ENCODE results near the gene TULP4.
"Not testable (repeated sequence)": the region's sequence is repeated elsewhere in the genome, so short reads cannot be mapped to it uniquely, and the experiment has no call there.

Gene TULP4

DNA sequence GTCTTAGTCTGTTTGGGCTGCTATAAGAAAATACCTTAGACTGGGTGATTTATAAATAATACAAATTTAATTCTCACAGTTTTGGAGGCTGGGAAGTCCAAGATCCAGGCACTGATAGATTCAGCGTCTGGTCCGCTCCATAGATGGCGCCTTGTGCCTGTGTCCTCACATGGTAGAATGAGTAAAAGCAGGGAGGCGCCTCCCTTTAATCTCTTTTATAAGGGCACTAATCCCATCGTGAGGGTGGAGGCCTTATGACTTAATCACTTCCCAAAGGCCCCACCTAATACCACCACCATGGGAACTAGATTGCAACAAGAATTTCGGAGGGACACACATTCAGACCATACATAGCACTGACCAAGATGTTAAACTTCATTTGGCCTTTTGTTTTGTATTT lies 156.4 kb downstream of the TULP4 start:
- DNase-seq (ENCODE audit: low read depth) = peak; percentile 28

- not testable (repeated sequence) for DNase-seq (ENCODE audit: low read depth)
Observed at GRCh38 chr6:158470023-158470422, 157.8 kb downstream of the TULP4 start.

DNA sequence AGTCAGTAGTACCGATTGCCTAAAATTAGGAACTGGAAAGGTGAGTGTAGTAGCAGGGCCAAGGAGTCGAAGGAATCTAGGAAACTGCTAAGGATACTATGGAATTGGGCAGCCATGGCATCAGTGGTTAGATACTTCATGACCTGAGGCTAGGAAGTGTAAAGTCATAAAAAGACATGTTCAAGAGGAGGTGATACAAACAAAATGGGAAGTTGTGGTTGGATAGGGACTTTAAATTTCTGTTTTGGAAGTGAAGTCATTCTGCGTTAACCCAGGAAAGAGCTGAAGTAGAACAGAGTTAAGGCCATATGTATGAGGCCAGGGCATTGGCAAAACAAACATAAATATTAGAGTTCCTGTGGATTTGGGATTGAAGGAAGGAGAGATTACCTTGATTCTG lies 159.1 kb downstream of the TULP4 start:
- DNase-seq (ENCODE audit: low read depth) = no peak

DNA sequence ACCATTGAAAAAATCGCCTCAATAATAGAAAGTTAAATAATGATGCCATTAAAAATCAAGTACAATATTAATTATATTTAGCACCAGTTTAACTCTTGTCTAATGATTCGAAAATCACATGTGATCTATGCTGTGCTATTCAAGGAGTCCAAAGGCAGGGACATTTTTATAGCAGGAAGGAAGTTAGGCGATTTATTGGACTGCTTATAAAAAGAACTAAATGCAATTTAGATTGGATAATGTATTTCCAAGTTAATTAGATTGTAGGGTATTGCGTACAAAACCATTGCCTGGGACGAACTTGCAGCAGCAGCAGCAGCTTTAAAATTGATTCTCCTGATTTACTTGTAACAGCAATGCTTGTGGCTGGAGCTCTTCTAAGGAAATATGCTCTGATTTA lies 160.2 kb downstream of the TULP4 start:
- no peak for DNase-seq (ENCODE audit: low read depth)

GRCh38 chr6:158474961-158475343 lies 162.7 kb downstream of the TULP4 start:
- peak; percentile 76 for DNase-seq (ENCODE audit: low read depth)

DNA sequence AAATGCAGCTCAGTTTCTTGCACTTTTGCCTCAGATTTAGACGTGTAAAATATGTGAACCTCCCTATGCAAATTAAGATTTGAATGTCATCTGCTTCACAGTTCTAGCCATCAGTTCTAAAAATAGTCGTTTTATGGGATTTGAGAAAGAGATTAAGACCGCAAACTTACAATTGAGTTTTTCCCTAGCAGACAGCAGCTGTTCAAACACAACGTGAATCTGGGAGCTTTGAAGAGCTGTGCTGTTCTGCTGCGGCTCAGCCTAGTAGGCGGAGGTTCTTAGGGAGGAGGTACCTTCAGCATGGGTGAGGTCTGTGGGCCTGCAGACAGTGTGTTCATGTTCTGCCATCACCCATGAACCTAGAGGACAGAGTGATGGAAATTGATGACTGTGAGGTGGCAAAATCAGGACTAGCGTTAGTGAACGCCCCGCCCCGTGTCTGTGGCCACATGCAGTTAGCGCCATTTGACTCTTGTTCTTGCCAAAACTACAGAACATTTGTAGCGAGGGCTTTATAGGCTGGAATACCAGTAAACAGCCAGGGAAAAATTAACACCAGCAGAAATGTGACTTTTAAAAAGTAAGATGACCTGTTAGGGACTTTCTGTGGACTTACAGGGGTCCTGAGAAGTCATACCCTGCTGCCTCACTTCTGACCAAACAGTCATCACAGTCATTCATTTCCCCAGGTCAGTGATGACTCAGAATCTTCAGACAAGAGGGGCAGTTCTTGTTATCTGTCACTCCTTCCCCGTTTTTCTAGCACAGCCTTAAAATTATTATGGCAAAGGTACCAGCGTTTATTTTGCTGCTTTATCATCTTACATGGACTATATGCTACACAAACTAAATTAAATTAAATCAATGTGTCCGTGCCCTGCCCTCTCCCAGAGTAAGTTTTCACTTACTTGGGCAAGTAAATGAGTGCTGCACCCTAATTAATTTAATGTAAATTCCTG lies 163.4 kb downstream of the TULP4 start:
- DNase-seq (ENCODE audit: low read depth) = peak; percentile 90

DNA sequence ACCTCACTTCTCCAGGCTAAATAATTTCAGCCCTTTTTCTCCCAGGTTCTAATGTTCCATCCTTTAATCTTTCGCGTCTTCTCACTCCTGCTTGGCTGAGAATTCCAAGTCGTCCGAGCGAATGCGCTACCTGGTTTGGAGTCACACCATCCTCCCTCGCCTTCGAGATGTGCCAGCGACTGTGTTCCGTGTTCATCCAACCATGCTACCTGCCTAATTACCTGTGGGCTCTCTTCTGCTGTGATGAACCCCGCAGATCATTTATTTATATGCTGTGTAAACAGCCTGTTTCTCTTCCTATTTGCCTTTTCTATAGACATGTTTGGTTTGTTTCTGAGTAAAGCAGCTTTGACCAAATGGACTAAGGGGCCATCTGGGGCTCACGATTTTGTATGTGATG lies 164.1 kb downstream of the TULP4 start:
- no peak for DNase-seq (ENCODE audit: low read depth)

DNA sequence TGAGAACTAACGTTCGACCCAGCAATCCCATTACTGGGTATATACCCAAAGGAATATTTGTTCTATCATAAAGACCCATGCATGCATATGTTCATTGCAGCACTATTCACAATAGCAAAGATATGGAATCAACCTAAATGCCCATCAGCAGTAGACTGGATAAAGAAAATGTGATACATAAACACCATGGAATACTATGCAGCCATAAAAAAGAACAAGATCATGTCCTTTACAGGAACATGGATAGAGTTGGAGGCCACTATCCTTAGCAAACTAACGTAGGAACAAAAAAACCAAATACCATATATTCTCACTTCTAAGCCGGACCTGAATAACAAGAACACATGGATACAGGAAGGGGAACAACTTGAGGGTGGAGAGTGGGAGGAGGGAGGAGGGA lies 165.5 kb downstream of the TULP4 start:
- DNase-seq (ENCODE audit: low read depth) = not testable (repeated sequence)

- DNase-seq (ENCODE audit: low read depth) = no peak
Observed at GRCh38 chr6:158480989-158481388, 168.7 kb downstream of the TULP4 start.

DNA sequence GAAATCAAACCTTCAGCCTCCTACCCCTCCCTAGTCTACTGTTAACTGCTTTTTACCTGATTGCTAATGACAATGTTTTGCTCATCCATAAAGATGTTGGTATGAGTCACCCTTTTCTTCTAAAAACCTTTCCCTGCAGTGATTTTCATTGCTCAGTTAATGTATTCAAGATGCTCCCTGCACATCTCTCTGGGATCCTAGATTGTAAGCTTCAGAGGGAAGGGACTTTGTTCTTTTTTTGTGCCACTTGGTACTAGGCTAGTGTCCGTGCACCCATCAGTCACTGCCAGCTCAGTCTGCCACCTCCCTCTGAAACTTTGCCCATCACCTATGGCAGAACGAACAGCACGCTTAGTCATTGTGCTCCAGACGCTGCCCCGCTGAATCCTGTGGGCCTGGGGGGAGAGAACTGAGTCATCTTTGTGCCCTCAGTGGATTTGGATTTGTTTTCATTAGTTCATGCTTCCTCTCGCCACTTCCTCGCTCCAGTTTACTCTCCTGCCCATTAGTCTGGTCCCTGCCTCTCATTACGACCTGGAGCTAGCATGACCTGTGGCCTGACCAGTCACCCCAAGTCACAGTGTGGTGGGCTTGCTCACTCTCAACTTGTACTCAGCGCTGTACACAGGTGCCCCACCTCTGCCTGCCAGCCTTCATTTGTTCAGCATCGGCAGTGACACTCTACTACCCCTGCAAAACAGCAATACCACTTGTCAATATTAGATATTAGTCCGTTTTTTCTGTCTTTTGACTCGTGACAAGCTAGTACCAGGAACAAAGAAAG lies 169.6 kb downstream of the TULP4 start:
- peak; percentile 92 for DNase-seq (ENCODE audit: low read depth)

DNA sequence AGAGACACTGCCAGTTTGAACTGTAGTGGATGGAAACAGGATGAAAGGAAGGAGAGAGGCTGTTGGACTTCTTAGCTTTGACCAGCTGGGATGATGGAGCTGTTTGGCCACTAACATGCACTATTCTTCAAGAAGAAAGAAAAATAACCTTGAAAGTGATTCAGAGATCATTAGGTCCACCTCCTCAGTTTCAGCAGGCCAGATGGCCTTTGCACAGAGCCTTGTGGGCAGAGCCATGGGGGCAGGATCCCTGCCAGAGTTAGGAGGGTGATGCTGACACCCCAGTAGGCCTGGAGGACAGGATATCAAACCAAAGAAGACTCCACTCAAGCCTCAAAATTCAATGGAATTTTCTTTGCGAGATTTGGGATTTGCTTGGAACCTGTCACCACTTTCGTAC lies 173.2 kb downstream of the TULP4 start:
- DNase-seq (ENCODE audit: low read depth) = no peak

GRCh38 chr6:158487495-158487894 lies 175.2 kb downstream of the TULP4 start:
- DNase-seq (ENCODE audit: low read depth) = peak; percentile 35

DNA sequence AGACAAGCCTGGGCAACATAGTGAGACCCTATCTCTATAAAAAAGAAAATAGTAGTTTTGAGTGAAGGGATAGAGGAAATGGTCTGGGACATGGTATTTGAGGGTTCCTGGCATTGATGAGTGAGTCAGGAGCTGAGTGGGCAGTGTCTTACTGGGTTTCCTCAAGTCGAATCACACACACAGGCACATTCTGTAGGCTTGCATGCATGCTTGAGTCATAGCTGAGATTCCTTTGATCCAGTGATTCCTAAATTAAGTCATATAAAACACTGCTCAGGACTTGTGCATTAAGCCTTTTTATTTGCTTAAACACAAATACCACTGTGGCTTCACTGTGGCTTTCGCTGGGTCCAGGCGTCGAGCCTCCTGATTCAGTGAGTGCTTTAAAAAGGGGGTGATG lies 175.8 kb downstream of the TULP4 start:
- DNase-seq (ENCODE audit: low read depth) = peak; percentile 98

- DNase-seq (ENCODE audit: low read depth) = no peak
Observed at GRCh38 chr6:158489441-158489840, 177.2 kb downstream of the TULP4 start.

DNA sequence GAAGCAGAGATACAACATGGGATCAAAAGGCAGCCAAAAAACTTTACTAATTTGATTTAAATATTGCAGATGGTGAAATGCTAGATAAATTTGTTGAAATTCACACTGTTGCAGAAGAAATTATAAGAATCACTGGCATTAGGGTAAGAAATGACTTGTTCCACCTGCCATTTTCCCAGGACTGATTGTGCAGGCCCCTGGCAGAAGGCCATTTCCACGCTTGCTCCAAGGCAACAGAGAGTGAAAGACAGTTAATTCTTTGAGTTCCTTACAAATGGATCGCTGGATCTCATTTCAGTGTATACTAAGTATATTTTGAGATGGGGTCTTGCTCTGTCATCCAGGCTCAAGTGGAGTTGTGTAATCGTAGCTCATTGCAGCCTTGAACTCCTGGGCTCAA lies 180.6 kb downstream of the TULP4 start:
- no peak for DNase-seq (ENCODE audit: low read depth)

DNA sequence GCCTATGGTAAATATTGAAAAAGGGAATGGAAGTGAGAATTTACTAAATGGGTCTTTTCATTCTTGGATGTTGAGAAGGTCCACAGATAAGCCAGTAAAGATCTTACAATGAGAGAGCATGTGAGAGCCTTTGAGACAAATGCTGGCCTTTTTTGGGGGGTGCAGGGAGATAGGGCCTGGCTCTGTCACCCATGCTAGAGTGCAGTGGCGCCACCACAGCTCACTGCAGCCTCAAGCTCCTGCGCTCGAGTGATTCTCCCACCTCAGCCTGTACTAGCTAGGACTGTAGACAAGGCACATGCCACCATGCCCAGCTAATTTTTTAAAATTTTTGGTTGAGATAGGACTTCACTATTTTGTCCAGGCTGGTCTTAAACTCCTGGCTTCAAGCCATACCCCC lies 184.4 kb downstream of the TULP4 start:
- DNase-seq (ENCODE audit: low read depth) = no peak

- no peak for DNase-seq (ENCODE audit: low read depth)
Observed at GRCh38 chr6:158497620-158498019, 185.4 kb downstream of the TULP4 start.

GRCh38 chr6:158498362-158498761 lies 186.1 kb downstream of the TULP4 start:
- no peak for DNase-seq (ENCODE audit: low read depth)

DNA sequence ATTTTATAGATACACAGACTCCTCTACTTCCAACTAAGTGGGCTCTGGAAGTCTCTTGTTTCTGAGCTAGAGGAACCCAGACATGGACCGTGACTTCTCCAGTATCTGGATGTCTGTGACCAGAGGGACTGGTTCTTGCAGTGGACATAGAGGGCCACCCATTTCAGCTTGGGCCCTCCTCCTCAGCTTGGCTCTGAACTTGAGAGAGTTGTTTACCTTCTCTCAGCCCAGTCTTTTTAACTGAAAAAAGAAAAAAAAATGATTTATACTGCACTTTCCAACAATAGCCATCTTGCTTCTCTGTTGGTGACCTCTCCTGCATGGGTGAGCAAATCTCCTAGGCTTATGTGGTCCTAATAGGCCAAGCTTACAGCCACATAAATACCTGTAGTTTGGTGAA lies 187.3 kb downstream of the TULP4 start:
- no peak for DNase-seq (ENCODE audit: low read depth)

GRCh38 chr6:158500016-158500735 lies 187.9 kb downstream of the TULP4 start:
- peak; percentile 76 for DNase-seq (ENCODE audit: low read depth)

DNA sequence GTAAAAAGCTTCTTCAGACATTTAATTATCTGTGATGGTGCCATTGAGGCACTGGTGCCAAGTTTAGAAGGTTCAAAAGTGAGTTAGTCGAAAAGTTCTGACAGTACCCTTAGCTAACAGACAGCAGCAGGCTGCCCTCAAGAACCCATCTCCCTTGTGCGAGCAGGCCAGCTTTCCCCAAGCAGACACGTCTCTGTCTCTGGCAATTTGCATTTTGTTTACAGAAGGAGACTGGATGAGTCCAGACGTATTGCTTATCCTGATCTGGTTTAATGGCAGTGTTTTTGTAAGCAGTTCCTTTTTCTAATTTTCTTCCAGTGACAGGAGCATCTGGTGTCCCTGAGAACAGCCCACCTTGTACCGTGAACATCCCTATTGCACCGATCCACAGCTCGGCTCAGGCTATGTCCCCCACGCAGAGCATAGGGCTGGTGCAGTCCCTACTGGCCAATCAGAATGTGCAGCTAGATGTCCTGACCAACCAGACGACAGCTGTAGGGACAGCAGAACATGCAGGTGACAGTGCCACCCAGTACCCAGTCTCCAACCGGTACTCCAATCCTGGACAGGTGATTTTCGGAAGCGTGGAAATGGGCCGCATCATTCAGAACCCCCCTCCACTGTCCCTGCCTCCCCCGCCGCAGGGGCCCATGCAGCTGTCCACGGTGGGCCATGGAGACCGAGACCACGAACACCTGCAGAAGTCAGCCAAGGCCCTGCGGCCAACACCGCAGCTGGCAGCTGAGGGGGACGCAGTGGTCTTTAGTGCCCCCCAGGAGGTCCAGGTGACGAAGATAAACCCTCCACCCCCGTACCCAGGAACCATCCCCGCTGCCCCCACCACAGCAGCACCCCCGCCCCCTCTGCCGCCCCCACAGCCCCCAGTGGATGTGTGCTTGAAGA lies 189.3 kb downstream of the TULP4 start:
- DNase-seq (ENCODE audit: low read depth) = no peak

All from EH (cell line).